Stimulated activated CD4-positive, alpha-beta T cell treated with anti-CD3 and anti-CD28 coated beads, Interleukin-1b, Interleukin-23, amount 100 ng/mL, for 24 hours (primary cell): ENCODE measurements around the gene KDSR.

ENCODE experiments used
- DNase-seq, 4 experiments: peaks; one replicate each; pipeline ENCODE4 v3.0.0-alpha.2; 2020; ENCODE audit warnings: low read depth in 4 of 4, low spot score in 1 of 4

KDSR gene

GRCh38 chr18:63307551-63308200 lies 59.3 kb downstream of the KDSR start:
- no peak for DNase-seq

- DNase-seq, result no peak
Measured at GRCh38 chr18:63306819-63307550, 60.0 kb downstream of the KDSR start.

GRCh38 chr18:63306249-63306648 lies 60.8 kb downstream of the KDSR start:
- no peak for DNase-seq

- no peak for DNase-seq
Measured at GRCh38 chr18:63303547-63303946, 63.5 kb downstream of the KDSR start.

- no peak for DNase-seq
Measured at GRCh38 chr18:63302636-63303405, 64.2 kb downstream of the KDSR start.

- no peak for DNase-seq
Measured at GRCh38 chr18:63302220-63302619, 64.8 kb downstream of the KDSR start.

GRCh38 chr18:63301434-63301833 lies 65.6 kb downstream of the KDSR start:
- no peak for DNase-seq

GRCh38 chr18:63299837-63300745 lies 66.9 kb downstream of the KDSR start:
- DNase-seq, result no peak

GRCh38 chr18:63298400-63299365 lies 68.3 kb downstream of the KDSR start:
- DNase-seq, result no peak

- no peak for DNase-seq
Measured at GRCh38 chr18:63297687-63298399, 69.2 kb downstream of the KDSR start.

- DNase-seq, result no peak
Measured at GRCh38 chr18:63293935-63294334, 73.1 kb downstream of the KDSR start.

GRCh38 chr18:63292831-63293683 lies 73.9 kb downstream of the KDSR start:
- DNase-seq, result no peak

GRCh38 chr18:63291278-63291677 lies 75.7 kb downstream of the KDSR start:
- no peak for DNase-seq

- no peak for DNase-seq
Measured at GRCh38 chr18:63290821-63291200, 76.2 kb downstream of the KDSR start.

- DNase-seq, result no peak
Measured at GRCh38 chr18:63290166-63290820, 76.7 kb downstream of the KDSR start.

- DNase-seq, result no peak
Measured at GRCh38 chr18:63288311-63288710, 78.7 kb downstream of the KDSR start.

- DNase-seq, result no peak
Measured at GRCh38 chr18:63287691-63288220, 79.2 kb downstream of the KDSR start.

GRCh38 chr18:63286926-63287325 lies 80.1 kb downstream of the KDSR start:
- DNase-seq, result no peak
